ENCODE data around the gene WWC2.

DNA sequence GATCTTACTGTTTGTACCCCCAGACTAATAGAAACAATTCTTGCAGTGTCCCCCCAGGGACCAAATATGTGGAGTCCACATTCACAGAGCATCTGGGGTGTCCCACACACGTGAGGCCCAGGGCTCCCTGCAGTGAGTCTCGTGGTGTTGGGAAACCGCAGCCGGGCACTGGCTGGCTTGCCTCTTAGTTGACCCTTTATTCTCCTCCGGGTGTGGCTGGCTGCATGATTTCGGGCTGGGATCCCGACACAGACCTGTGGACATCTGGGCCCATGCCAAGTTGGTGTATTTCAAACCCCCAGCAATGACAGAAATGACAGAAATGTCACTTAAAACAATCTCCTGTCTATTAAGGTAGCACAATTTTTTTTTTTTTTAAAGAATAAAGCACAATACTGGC lies 238.8 kb downstream of the WWC2 start:
- TF ChIP-seq CTCF (conservative IDR thresholded peaks at IDR 0.05; ENCODE audit: low read length) (no peak), EZH2phosphoT487 (IDR thresholded peaks at IDR 0.05; ENCODE audit: borderline replicate concordance, low read depth, low read length) (no peak)
